H1 (cell line): ENCODE data around the gene NFATC1. TPM values are rescaled to one million over a fixed set of nuclear protein-coding genes. Genes with fewer than 3 reads are reported as not detected.

ENCODE experiments used
- CTCF ChIA-PET: fragments of 300-600 bp; sonication (Branson Sonifier 250); formaldehyde crosslinking; loops from one replicate; lab custom pipeline; 2021; ENCODE audit not compliant: partially characterized antibody; lab: Charles Lee
- POLR2A ChIA-PET: fragments of 300-600 bp; sonication (Branson Sonifier 250); formaldehyde crosslinking; loops from one replicate; lab custom pipeline; 2021; ENCODE audit warnings: inconsistent platforms; ENCODE audit not compliant: partially characterized antibody; lab: Charles Lee
- DNase-seq, 2 experiments: peaks; one replicate each; pipeline versions ENCODE4 v3.0.0 to v3.0.0-alpha.2; 2010 to 2022; ENCODE audit warnings: low spot score in 2 of 2, low read depth in 1 of 2, mixed read lengths in 1 of 2
- FAIRE-seq: peaks from 2 replicates; lab custom pipeline; 2011; peaks lifted over from hg19 to GRCh38; lab: Jason Lieb, UNC
- H2AFZ ChIP-seq: 2 replicates; pipeline ENCODE4 v1.8.1; 2012; ENCODE audit warnings: low read length, inconsistent platforms
- H2AK5ac ChIP-seq: 2 replicates; pipeline ENCODE4 v1.6.1; 2013; ENCODE audit warnings: low read depth, low read length
- H2BK120ac ChIP-seq: replicated peaks from 2 replicates; pipeline ENCODE3; 2013; ENCODE audit warnings: low read depth, low read length, inconsistent platforms
- H2BK12ac ChIP-seq: 2 replicates; pipeline ENCODE4 v1.6.1; 2013; ENCODE audit warnings: low read depth, low read length
- H2BK15ac ChIP-seq: 2 replicates; pipeline ENCODE4 v1.6.1; 2013; ENCODE audit warnings: low read length
- H2BK20ac ChIP-seq: 2 replicates; pipeline ENCODE4 v1.6.1; 2013; ENCODE audit warnings: low read length
- H2BK5ac ChIP-seq: 2 replicates; pipeline ENCODE4 v1.6.1; 2013; ENCODE audit warnings: low read depth, low read length
- H3K14ac ChIP-seq: 2 replicates; pipeline ENCODE4 v1.6.1; 2013; ENCODE audit warnings: inconsistent platforms; ENCODE audit not compliant: insufficient read length
- H3K18ac ChIP-seq: 2 replicates; pipeline ENCODE4 v1.6.1; 2013; ENCODE audit warnings: low read length; ENCODE audit errors: extremely low read depth
- H3K23ac ChIP-seq: 2 replicates; pipeline ENCODE4 v1.6.1; 2013; ENCODE audit warnings: inconsistent platforms; ENCODE audit not compliant: insufficient read length
- H3K23me2 ChIP-seq: 2 replicates; pipeline ENCODE4 v1.6.1; 2013; ENCODE audit warnings: low read depth, low read length
- H3K27ac ChIP-seq: 2 replicates; pipeline ENCODE4 v1.6.1; 2011; ENCODE audit warnings: low read depth, low read length, inconsistent platforms
- H3K27me3 ChIP-seq, 4 experiments: replicated peaks in 1 of 4; 1 replicate in 1 of 4; 2 replicates in 3 of 4; pipeline versions ENCODE4 v1.6.1 to v1.8.1; 2011 to 2013; ENCODE audit warnings: low read length in 3 of 4, mild to moderate bottlenecking in 3 of 4, inconsistent platforms in 2 of 4, mixed read lengths in 2 of 4, moderate library complexity in 1 of 4; ENCODE audit not compliant: control insufficient read depth in 3 of 4, insufficient read depth in 3 of 4; ENCODE audit errors: extremely low read depth in 1 of 4
- H3K36me3 ChIP-seq, 4 experiments: 2 replicates each; pipeline versions ENCODE4 v1.6.1 to v1.8.1; 2011 to 2013; ENCODE audit warnings: mild to moderate bottlenecking in 4 of 4, low read length in 3 of 4, moderate library complexity in 2 of 4, control low read depth in 1 of 4, inconsistent platforms in 1 of 4; ENCODE audit not compliant: insufficient read depth in 4 of 4, control insufficient read depth in 2 of 4
- H3K4ac ChIP-seq: replicated peaks from 2 replicates; pipeline ENCODE3; 2013; ENCODE audit warnings: low read length, low read depth, mixed read lengths, inconsistent platforms; ENCODE audit not compliant: insufficient read length
- H3K4me1 ChIP-seq, 4 experiments: replicated peaks in 1 of 4; 1 replicate in 1 of 4; 2 replicates in 3 of 4; pipeline versions ENCODE4 v1.6.1 to v1.8.1; 2011 to 2013; ENCODE audit warnings: low read length in 3 of 4, inconsistent platforms in 2 of 4, mixed read lengths in 1 of 4; ENCODE audit not compliant: insufficient read depth in 4 of 4, control insufficient read depth in 3 of 4
- H3K4me2 ChIP-seq, 2 experiments: 2 replicates each; pipeline versions ENCODE4 v1.6.1 to v1.8.1; 2011 to 2013; ENCODE audit warnings: low read depth in 2 of 2, low read length in 2 of 2, control low read depth in 1 of 2, inconsistent platforms in 1 of 2, mild to moderate bottlenecking in 1 of 2; ENCODE audit not compliant: insufficient read depth in 1 of 2
- H3K4me3 ChIP-seq, 4 experiments: fragments of 200-600, 300-600 bp in 1 of 4; sonication (generic), shearing (Covaris generic), sonication (Bioruptor Twin) in 1 of 4; 2 replicates each; pipeline versions ENCODE4 v1.5.1 to v1.8.1; 2011 to 2016; ENCODE audit warnings: low read length in 4 of 4, low read depth in 3 of 4, control low read depth in 2 of 4, inconsistent platforms in 2 of 4, mild to moderate bottlenecking in 2 of 4, mixed read lengths in 1 of 4, moderate library complexity in 1 of 4; ENCODE audit not compliant: insufficient read depth in 2 of 4; ENCODE audit errors: extremely low read depth in 1 of 4
- H3K56ac ChIP-seq: replicated peaks from 2 replicates; pipeline ENCODE3; 2013; ENCODE audit warnings: low read depth, mild to moderate bottlenecking, mixed read lengths, low read length, inconsistent platforms; ENCODE audit not compliant: insufficient read length
- H3K79me1 ChIP-seq: 2 replicates; pipeline ENCODE4 v1.6.1; 2013; ENCODE audit warnings: low read depth, low read length, control low read depth
- H3K79me2 ChIP-seq, 2 experiments: 2 replicates each; pipeline versions ENCODE4 v1.6.1 to v1.8.1; 2012 to 2013; ENCODE audit warnings: low read length in 2 of 2, mild to moderate bottlenecking in 2 of 2, inconsistent platforms in 1 of 2; ENCODE audit not compliant: insufficient read depth in 2 of 2, control insufficient read depth in 1 of 2
- H3K9ac ChIP-seq, 4 experiments: replicated peaks in 1 of 4; 1 replicate in 1 of 4; 2 replicates in 3 of 4; pipeline versions ENCODE4 v1.6.1 to v1.8.1; 2011 to 2013; ENCODE audit warnings: low read depth in 3 of 4, low read length in 3 of 4, control low read depth in 2 of 4, mild to moderate bottlenecking in 2 of 4, moderate library complexity in 2 of 4, inconsistent platforms in 1 of 4; ENCODE audit errors: extremely low read depth in 1 of 4
- H3K9me3 ChIP-seq, 2 experiments: 2 replicates each; pipeline versions ENCODE4 v1.6.1 to v1.8.1; 2012 to 2013; ENCODE audit warnings: mild to moderate bottlenecking in 2 of 2, moderate library complexity in 2 of 2, control low read depth in 1 of 2, inconsistent platforms in 1 of 2, low read depth in 1 of 2, low read length in 1 of 2, mixed read lengths in 1 of 2; ENCODE audit not compliant: insufficient read depth in 2 of 2
- H4K20me1 ChIP-seq, 2 experiments: replicated peaks in 1 of 2; 2 replicates each; pipeline versions ENCODE3 to v1.8.1; 2011 to 2013; ENCODE audit warnings: inconsistent platforms in 2 of 2, low read length in 2 of 2, mild to moderate bottlenecking in 1 of 2; ENCODE audit not compliant: insufficient read depth in 2 of 2, control insufficient read depth in 1 of 2
- H4K5ac ChIP-seq: 2 replicates; pipeline ENCODE4 v1.6.1; 2013; ENCODE audit warnings: low read length, low read depth, mixed read lengths, inconsistent platforms; ENCODE audit not compliant: insufficient read length
- H4K8ac ChIP-seq: 2 replicates; pipeline ENCODE4 v1.8.0; 2013; ENCODE audit warnings: mild to moderate bottlenecking, moderate library complexity, low read length, inconsistent platforms; ENCODE audit not compliant: insufficient read depth; ENCODE audit errors: extremely low read depth
- H4K91ac ChIP-seq: replicated peaks from 2 replicates; pipeline ENCODE3; 2013; ENCODE audit warnings: low read length, mixed read lengths, inconsistent platforms; ENCODE audit not compliant: insufficient read length
- ATF2 ChIP-seq: IDR thresholded peaks from 2 replicates; pipeline ENCODE4 v1.6.1; 2012; ENCODE audit warnings: low read length, inconsistent platforms
- CHD1 ChIP-seq: IDR thresholded peaks from 2 replicates; pipeline ENCODE4 v1.6.1; 2012; ENCODE audit warnings: low read depth, low read length, improper control_type of control experiment
- CHD2 ChIP-seq: IDR thresholded peaks from 2 replicates; pipeline ENCODE4 v1.6.1; 2012; ENCODE audit warnings: low read length, improper control_type of control experiment
- CTBP2 ChIP-seq: IDR thresholded peaks from 2 replicates; pipeline ENCODE4 v1.7.0; 2011; ENCODE audit warnings: borderline replicate concordance, mild to moderate bottlenecking, moderate library complexity, mixed read lengths, low read length; ENCODE audit not compliant: insufficient read depth, insufficient read length
- KDM4A ChIP-seq: IDR thresholded peaks from one replicate; pipeline ENCODE4 v1.7.1; 2012; ENCODE audit warnings: low read depth, mild to moderate bottlenecking, moderate library complexity, low read length, inconsistent platforms; ENCODE audit not compliant: severe bottlenecking
- RFX5 ChIP-seq: IDR thresholded peaks from 2 replicates; pipeline ENCODE4 v1.6.1; 2011; ENCODE audit warnings: low read depth, low read length, improper control_type of control experiment, borderline replicate concordance
- SP2 ChIP-seq: IDR thresholded peaks from 2 replicates; pipeline ENCODE4 v1.6.1; 2012; ENCODE audit warnings: mild to moderate bottlenecking, low read length, inconsistent platforms
- WGBS, 2 experiments: shearing (Covaris generic) in 1 of 2; methylation state at CpG; one replicate each; pipeline versions ENCODE4 v1.1.6 to v1.1.7; 2013 to 2015; ENCODE audit warnings: low lambda C conversion rate in 2 of 2, mixed read lengths in 2 of 2, inconsistent platforms in 1 of 2, low coverage in 1 of 2, missing lambda C conversion rate in 1 of 2; ENCODE audit not compliant: insufficient replicate concordance in 2 of 2, insufficient coverage in 1 of 2, insufficient read length in 1 of 2; ENCODE audit errors: extremely low coverage in 1 of 2, missing lambda C conversion rate in 1 of 2; 5-methylcytosine and 5-hydroxymethylcytosine counted together
- polyA plus RNA-seq, 7 experiments: library from polyadenylated mRNA; depleted of rRNA in 3 of 7; stranded (reverse) in 5 of 7; unstranded in 2 of 7; fragments of >200 nt in 5 of 7; fragments of 200-250 nt in 2 of 7; gene quantifications; 1 replicate in 5 of 7; 2 replicates in 1 of 7; 4 replicates in 1 of 7; pipeline versions ENCODE4 v1.2.1 to v1.2.3, GENCODE V29; 2011 to 2013; ENCODE audit warnings: missing spikeins in 2 of 7, mixed read lengths in 2 of 7
- total RNA-seq: library from RNA; stranded (reverse); fragmentation: NEBNext Ultra II Directional; extraction: Animal tissue kit (Norgen Biotek cat#: 25700); gene quantifications from 2 replicates; pipeline ENCODE4 v1.2.1, GENCODE V29; 2021
- TF ChIP-seq, protein P1 (sequence below): IDR thresholded peaks from 2 replicates; pipeline ENCODE4 v1.6.1; 2011; ENCODE audit warnings: low read depth, mild to moderate bottlenecking, low read length; ENCODE audit not compliant: insufficient read depth
- TF ChIP-seq, protein P2 (sequence below), 3 experiments: IDR thresholded peaks; 1 replicate in 2 of 3; 2 replicates in 1 of 3; pipeline versions ENCODE4 v1.5.1 to v1.6.1; 2011; ENCODE audit warnings: low read length in 3 of 3, mild to moderate bottlenecking in 3 of 3, inconsistent platforms in 2 of 3, low read depth in 1 of 3, moderate library complexity in 1 of 3; ENCODE audit not compliant: insufficient read depth in 1 of 3; ENCODE audit errors: control extremely low read depth in 1 of 3

NFATC1 gene
- total and polyA plus RNA-seq, 2 of the 8 experiments (the other 6 are each of a cell fraction or from before 2014, with no cell fraction given), result 2.0 to 6.6 TPM

- ChIA-PET CTCF (interaction anchor here (0.8 to 2.0 kb wide), 3 partner anchors 13 to 137 kb away, joined by 3 to 7 read pairs (median 3); no protein-coding TSS in a partner anchor), POLR2A (no interaction called here)
- 89% methylated on average over 22 of the region's 22 CpGs; no CpG with 5 or more reads in 1 of the 2 experiments for WGBS, 2 experiments
- Histone ChIP-seq H2BK5ac (no peak overlapping the region), H3K23ac (no peak overlapping the region), H3K56ac (no peak overlapping the region), H3K4ac (no peak overlapping the region), H3K9me3 (peaks cover 0 to 3% of the 10 kb centered on the region in 2 experiments; a peak in 1 of 4 replicates), H2BK120ac (no peak overlapping the region), H4K20me1 (no peaks in the 10 kb centered on the region), H4K5ac (no peak overlapping the region), H3K18ac (no peak overlapping the region), H4K8ac (no peak overlapping the region), H3K23me2 (no peaks in the 10 kb centered on the region), H3K9ac (no peak overlapping the region), H2AK5ac (no peak overlapping the region), H3K36me3 (no peaks in the 10 kb centered on the region), H3K4me1 (no peaks in the 10 kb centered on the region; a peak in 1 of 7 replicates), H4K91ac (no peak overlapping the region), H3K79me2 (no peaks in the 10 kb centered on the region), H2BK15ac (no peak overlapping the region), H3K14ac (no peak overlapping the region), H2BK20ac (no peak overlapping the region), H3K4me3 (no peak overlapping the region), H3K4me2 (no peak overlapping the region), H3K27ac (no peak overlapping the region), H2BK12ac (no peak overlapping the region), H3K27me3 (no peaks in the 10 kb centered on the region), H2AFZ (no peak overlapping the region), H3K79me1 (no peaks in the 10 kb centered on the region)
- DNase-seq (no peak), FAIRE-seq (no peak)
- TF ChIP-seq CHD2 (no peak), KDM4A (no peak), CHD1 (no peak), ATF2 (no peak), RFX5 (no peak), CTBP2 (no peak), SP2 (no peak)
- TF ChIP-seq, protein P1, sequence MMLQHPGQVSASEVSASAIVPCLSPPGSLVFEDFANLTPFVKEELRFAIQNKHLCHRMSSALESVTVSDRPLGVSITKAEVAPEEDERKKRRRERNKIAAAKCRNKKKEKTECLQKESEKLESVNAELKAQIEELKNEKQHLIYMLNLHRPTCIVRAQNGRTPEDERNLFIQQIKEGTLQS, result no peak
- TF ChIP-seq, protein P2, sequence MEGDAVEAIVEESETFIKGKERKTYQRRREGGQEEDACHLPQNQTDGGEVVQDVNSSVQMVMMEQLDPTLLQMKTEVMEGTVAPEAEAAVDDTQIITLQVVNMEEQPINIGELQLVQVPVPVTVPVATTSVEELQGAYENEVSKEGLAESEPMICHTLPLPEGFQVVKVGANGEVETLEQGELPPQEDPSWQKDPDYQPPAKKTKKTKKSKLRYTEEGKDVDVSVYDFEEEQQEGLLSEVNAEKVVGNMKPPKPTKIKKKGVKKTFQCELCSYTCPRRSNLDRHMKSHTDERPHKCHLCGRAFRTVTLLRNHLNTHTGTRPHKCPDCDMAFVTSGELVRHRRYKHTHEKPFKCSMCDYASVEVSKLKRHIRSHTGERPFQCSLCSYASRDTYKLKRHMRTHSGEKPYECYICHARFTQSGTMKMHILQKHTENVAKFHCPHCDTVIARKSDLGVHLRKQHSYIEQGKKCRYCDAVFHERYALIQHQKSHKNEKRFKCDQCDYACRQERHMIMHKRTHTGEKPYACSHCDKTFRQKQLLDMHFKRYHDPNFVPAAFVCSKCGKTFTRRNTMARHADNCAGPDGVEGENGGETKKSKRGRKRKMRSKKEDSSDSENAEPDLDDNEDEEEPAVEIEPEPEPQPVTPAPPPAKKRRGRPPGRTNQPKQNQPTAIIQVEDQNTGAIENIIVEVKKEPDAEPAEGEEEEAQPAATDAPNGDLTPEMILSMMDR (IDR thresholded peaks at IDR 0.05; ENCODE audit: control extremely low read depth in 1 of 3, insufficient read depth in 1 of 3, low read depth in 1 of 3, low read length in 3 of 3), result no peak
These were observed 120.2 kb downstream of the NFATC1 start for GRCh38 chr18:79515944-79516351.
